NCI-H146 treated with DMSO at 0.1 percent for 48 hours (cell line): ENCODE data around the gene PEX12.
"Not testable (repeated sequence)": the region's sequence is repeated elsewhere in the genome, so short reads cannot be mapped to it uniquely, and the experiment has no call there.

Experiments
- DNase-seq: peaks from one replicate; lab custom pipeline; 2025; ENCODE audit not compliant: unreplicated experiment; lab: John Stamatoyannopoulos, UW

Gene PEX12

GRCh38 chr17:35578197-35578928 is at the start of gene PEX12:
PEX12 (minus strand) TSS chr17:35578571; CDS start chr17:35578021, 550 bp downstream.
- peak; percentile 84 for DNase-seq

- DNase-seq = no peak
These were observed 49.0 kb upstream of the PEX12 start for GRCh38 chr17:35627417-35627816.

- DNase-seq = no peak
These were observed 43.4 kb upstream of the PEX12 start for GRCh38 chr17:35621768-35622167.

- no peak for DNase-seq
These were observed 40.3 kb upstream of the PEX12 start for GRCh38 chr17:35618628-35619027.

- DNase-seq = no peak
These were observed 39.1 kb upstream of the PEX12 start for GRCh38 chr17:35617505-35617904.

- DNase-seq = no peak
These were observed 38.2 kb upstream of the PEX12 start for GRCh38 chr17:35616536-35616935.

GRCh38 chr17:35614810-35615209 is 36.4 kb upstream of the PEX12 start:
- DNase-seq = no peak

GRCh38 chr17:35612924-35613521 is 34.7 kb upstream of the PEX12 start:
- no peak for DNase-seq

- DNase-seq = not testable (repeated sequence)
These were observed 32.4 kb upstream of the PEX12 start for GRCh38 chr17:35610746-35611145.

GRCh38 chr17:35609831-35610230 is 31.5 kb upstream of the PEX12 start:
- no peak for DNase-seq

GRCh38 chr17:35607239-35607847 is 29.0 kb upstream of the PEX12 start:
- DNase-seq = no peak

- DNase-seq = no peak
These were observed 27.3 kb upstream of the PEX12 start for GRCh38 chr17:35605678-35606077.

GRCh38 chr17:35603674-35604073 is 25.3 kb upstream of the PEX12 start:
- DNase-seq = no peak

GRCh38 chr17:35597604-35598003 is 19.2 kb upstream of the PEX12 start:
- no peak for DNase-seq

GRCh38 chr17:35596530-35597233 is 18.3 kb upstream of the PEX12 start:
- DNase-seq = no peak

GRCh38 chr17:35596072-35596471 is 17.7 kb upstream of the PEX12 start:
- DNase-seq = no peak

- DNase-seq = no peak
These were observed 10.0 kb upstream of the PEX12 start for GRCh38 chr17:35588196-35588920.

- DNase-seq = peak; percentile 88
These were observed 8.9 kb upstream of the PEX12 start, which contains the start of gene AP2B1 for GRCh38 chr17:35587074-35587961. AP2B1 (plus strand) TSS chr17:35587322; CDS start chr17:35594031, 6,709 bp downstream.

GRCh38 chr17:35586569-35587073 is 8.2 kb upstream of the PEX12 start:
- no peak for DNase-seq

- DNase-seq = no peak
These were observed 5.7 kb upstream of the PEX12 start for GRCh38 chr17:35584061-35584460.
